GM12878 (cell line): ENCODE results near the gene HERC2.

Source experiments
- CBFB ChIP-seq: IDR thresholded peaks from 2 replicates; pipeline ENCODE4 v1.6.1; 2016; ENCODE audit warnings: antibody characterized with exemption, low read depth
- HCFC1 ChIP-seq: fragments of 150-350 bp; IDR thresholded peaks from 2 replicates; pipeline ENCODE4 v1.6.1; 2014; ENCODE audit warnings: low read length
- JUNB ChIP-seq: IDR thresholded peaks from 2 replicates; pipeline ENCODE4 v1.6.1; 2016; ENCODE audit warnings: antibody characterized with exemption, mild to moderate bottlenecking
- NFYB ChIP-seq: IDR thresholded peaks from 2 replicates; pipeline ENCODE4 v1.6.1; 2011; ENCODE audit warnings: low read depth, mild to moderate bottlenecking, low read length, improper control_type of control experiment, moderate library complexity; ENCODE audit not compliant: insufficient read depth
- POLR2A ChIP-seq: IDR thresholded peaks from 2 replicates; pipeline ENCODE4 v1.6.1; 2011; ENCODE audit warnings: low read depth, mild to moderate bottlenecking, low read length
- WRNIP1 ChIP-seq: IDR thresholded peaks from 2 replicates; pipeline ENCODE4 v1.6.1; 2011; ENCODE audit warnings: low read depth, low read length, improper control_type of control experiment, borderline replicate concordance
- YY1 ChIP-seq: IDR thresholded peaks from 2 replicates; pipeline ENCODE4 v1.6.1; 2011; ENCODE audit warnings: low read depth, mild to moderate bottlenecking, low read length
- ZNF592 ChIP-seq: fragments of 450-650 bp; IDR thresholded peaks from 2 replicates; pipeline ENCODE4 v1.6.1; 2017; ENCODE audit warnings: mild to moderate bottlenecking, moderate library complexity
- TF ChIP-seq, protein P1 (sequence below): fragments of 450-650 bp; IDR thresholded peaks from 2 replicates; pipeline ENCODE4 v1.6.1; 2017; ENCODE audit warnings: mild to moderate bottlenecking
- TF ChIP-seq, protein P2 (sequence below): IDR thresholded peaks from 2 replicates; pipeline ENCODE4 v1.6.1; 2012; ENCODE audit warnings: mild to moderate bottlenecking, low read depth, low read length

GRCh38 chr15:28109626-28110455, 212.1 kb downstream of the HERC2 start:
- no peak for TF ChIP-seq ZNF592
- TF ChIP-seq JUNB = no peak
- no peak for TF ChIP-seq WRNIP1
- no peak for TF ChIP-seq CBFB
- TF ChIP-seq, protein P1, sequence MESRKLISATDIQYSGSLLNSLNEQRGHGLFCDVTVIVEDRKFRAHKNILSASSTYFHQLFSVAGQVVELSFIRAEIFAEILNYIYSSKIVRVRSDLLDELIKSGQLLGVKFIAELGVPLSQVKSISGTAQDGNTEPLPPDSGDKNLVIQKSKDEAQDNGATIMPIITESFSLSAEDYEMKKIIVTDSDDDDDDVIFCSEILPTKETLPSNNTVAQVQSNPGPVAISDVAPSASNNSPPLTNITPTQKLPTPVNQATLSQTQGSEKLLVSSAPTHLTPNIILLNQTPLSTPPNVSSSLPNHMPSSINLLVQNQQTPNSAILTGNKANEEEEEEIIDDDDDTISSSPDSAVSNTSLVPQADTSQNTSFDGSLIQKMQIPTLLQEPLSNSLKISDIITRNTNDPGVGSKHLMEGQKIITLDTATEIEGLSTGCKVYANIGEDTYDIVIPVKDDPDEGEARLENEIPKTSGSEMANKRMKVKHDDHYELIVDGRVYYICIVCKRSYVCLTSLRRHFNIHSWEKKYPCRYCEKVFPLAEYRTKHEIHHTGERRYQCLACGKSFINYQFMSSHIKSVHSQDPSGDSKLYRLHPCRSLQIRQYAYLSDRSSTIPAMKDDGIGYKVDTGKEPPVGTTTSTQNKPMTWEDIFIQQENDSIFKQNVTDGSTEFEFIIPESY = no peak
- no peak for TF ChIP-seq YY1
- no peak for TF ChIP-seq HCFC1
- no peak for TF ChIP-seq NFYB
- TF ChIP-seq, protein P2, sequence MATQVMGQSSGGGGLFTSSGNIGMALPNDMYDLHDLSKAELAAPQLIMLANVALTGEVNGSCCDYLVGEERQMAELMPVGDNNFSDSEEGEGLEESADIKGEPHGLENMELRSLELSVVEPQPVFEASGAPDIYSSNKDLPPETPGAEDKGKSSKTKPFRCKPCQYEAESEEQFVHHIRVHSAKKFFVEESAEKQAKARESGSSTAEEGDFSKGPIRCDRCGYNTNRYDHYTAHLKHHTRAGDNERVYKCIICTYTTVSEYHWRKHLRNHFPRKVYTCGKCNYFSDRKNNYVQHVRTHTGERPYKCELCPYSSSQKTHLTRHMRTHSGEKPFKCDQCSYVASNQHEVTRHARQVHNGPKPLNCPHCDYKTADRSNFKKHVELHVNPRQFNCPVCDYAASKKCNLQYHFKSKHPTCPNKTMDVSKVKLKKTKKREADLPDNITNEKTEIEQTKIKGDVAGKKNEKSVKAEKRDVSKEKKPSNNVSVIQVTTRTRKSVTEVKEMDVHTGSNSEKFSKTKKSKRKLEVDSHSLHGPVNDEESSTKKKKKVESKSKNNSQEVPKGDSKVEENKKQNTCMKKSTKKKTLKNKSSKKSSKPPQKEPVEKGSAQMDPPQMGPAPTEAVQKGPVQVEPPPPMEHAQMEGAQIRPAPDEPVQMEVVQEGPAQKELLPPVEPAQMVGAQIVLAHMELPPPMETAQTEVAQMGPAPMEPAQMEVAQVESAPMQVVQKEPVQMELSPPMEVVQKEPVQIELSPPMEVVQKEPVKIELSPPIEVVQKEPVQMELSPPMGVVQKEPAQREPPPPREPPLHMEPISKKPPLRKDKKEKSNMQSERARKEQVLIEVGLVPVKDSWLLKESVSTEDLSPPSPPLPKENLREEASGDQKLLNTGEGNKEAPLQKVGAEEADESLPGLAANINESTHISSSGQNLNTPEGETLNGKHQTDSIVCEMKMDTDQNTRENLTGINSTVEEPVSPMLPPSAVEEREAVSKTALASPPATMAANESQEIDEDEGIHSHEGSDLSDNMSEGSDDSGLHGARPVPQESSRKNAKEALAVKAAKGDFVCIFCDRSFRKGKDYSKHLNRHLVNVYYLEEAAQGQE = no peak
- no peak for TF ChIP-seq POLR2A
